ENCODE data around the gene STIM1.
A peak's percentile ranks its signal among the peaks of the same experiment; 100 is the strongest.
"Not testable (repeated sequence)": the region's sequence is repeated elsewhere in the genome, so short reads cannot be mapped to it uniquely, and the experiment has no call there.

STIM1 gene

DNA sequence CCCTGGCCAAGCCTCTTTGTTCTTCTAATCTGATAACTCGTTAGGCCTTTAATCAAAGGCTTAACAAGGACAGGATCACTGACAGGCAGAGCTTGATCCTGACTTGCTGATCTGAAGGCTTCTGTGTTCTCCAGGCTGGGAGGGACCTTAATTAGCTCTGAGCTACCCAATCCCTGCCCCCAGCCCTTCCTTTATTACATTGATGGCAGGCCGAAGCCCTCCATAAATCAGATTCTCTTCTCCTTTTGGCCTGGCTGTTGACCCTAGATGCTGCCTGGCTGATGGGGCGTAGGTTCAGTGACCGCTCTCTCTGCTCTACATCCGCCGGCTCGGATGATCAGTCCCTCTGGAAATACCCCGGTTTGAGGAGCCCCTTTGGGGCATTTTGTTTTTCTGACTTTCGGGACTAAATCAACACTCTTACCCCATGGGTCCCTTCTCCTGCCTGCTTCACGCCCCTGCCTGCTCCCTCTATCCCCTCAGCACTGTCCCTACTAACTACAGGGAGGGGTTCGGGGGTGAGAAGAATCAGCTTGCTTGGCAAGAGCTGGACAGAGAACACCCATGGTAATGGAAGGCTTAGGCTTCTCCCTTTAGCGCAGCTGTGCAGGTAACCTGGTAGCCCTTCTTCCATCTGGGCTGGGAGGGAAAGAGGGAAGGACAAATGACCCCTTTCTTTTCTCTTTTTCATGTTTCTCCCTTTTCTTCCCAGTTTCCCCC, 229.1 kb downstream of the STIM1 start:
- DNase-seq, result no peak

DNA sequence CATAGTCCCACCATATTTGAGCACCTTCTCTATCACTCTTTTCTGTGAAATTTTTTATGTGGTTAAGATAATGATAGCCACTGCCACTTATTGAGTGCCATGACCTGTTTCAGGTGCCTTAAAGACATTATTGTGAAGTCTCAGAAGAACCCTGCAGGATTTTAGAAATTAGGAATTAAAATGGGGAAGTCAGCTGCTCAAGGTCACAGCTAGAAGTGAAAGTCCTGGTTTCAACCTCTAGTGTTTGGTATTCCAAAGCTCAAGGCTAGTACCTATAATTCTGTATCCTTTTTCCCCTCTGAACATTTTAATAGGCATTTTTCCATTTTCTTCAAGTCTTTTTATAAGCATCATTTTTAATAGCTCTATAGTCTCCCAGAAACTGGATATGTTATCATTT, 230.1 kb downstream of the STIM1 start:
- peak; percentile 12 for DNase-seq

GRCh38 chr11:4086575-4087353, 231.3 kb downstream of the STIM1 start:
- no peak for DNase-seq

GRCh38 chr11:4087551-4087950, 232.1 kb downstream of the STIM1 start:
- DNase-seq, result no peak

DNA sequence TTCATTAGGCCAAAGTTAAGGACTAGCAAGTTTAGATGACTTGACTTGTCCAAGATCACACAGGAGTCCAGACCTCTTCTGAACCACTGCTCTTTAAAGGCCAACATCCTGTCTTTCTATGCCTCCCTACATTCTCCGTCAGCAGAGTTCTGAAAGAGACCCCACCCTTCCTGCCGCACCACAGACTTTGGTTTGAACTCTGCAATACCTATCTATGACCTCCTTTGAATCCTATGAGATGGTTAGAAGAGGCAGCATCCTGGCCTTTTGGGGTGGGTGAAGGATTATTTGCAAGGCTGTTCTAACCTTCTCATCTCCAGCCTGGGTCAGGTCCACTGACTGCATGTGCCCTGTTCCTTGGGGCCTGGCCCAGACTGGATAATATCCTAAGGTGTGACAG, 234.8 kb downstream of the STIM1 start:
- DNase-seq, result no peak

DNA sequence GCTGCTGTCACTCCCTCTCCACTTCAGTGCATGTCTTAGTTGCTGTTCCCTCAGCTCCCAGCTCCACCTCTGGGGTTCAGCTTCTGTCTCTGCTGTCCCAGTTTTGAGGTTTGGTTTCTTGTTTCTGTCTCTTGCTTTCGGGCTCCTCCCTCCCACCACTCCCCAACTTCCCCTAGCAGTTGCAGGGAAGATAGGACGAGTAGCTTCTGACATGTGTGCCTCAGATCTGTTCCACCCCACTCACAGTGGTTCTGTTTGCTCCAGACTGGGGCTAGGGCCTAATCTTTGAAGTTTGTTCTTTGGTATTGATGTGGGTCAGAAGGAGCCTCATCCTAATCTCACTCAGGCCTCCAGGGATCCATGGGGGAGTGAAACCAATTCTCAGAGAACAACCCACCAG, 236.6 kb downstream of the STIM1 start:
- peak; percentile 65 for DNase-seq

- no peak for DNase-seq
Observed at GRCh38 chr11:4093519-4094347, 238.3 kb downstream of the STIM1 start.

GRCh38 chr11:4094348-4095291, 239.2 kb downstream of the STIM1 start, which contains the start of gene RRM1:
RRM1 (plus strand) TSS chr11:4094799; CDS start chr11:4095013, 214 bp downstream.
- DNase-seq, result peak; percentile 97

GRCh38 chr11:4095509-4096230, 240.2 kb downstream of the STIM1 start:
- DNase-seq, result peak; percentile 17

DNA sequence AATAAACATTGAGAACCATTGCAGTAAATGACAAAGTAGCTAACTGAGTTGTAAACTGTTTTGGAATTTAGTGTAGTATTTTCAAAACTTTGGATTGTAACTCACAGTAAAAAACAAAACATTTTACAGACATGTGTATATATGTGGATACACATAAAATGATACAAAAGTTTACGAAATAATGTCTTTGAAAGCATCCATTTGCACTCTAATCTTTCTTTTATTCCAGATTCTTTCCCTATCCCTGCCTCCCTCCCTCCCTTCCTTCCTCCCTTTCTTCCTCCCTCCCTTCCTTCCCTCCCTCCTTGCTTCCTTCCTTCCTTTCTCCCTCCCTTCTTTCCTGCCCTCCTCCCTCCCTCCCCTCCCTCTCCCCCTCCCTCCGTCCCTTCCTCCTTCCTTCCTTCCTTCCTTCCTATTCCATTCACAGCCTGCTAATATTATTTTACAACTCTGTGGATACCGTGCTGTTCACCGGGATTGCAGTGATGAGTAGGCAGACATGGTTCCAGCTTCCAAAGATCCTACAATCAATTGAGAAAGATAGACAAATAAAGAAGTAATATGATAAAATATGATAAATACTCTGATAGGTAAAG, 242.7 kb downstream of the STIM1 start:
- no peak for DNase-seq

- DNase-seq, result no peak
Observed at GRCh38 chr11:4102711-4103110, 247.2 kb downstream of the STIM1 start.

- no peak for DNase-seq
Observed at GRCh38 chr11:4103269-4103668, 247.8 kb downstream of the STIM1 start.

- DNase-seq, result no peak
Observed at GRCh38 chr11:4105916-4106315, 250.5 kb downstream of the STIM1 start.

DNA sequence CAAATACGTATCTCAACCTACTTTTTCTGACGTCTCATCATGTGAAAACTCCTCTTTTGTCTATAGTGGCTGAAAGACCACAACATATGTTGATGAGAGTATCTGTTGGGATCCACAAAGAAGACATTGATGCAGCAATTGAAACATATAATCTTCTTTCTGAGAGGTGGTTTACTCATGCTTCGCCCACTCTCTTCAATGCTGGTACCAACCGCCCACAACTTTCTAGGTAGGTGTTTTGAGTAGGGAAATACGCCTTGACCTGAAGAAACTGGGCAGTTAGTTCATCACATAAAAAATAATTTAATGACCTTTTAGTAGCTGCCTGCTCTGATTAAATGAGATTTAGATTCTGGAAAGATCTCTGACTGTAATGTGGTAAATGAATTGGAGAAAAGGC, 256.4 kb downstream of the STIM1 start:
- DNase-seq, result no peak

DNA sequence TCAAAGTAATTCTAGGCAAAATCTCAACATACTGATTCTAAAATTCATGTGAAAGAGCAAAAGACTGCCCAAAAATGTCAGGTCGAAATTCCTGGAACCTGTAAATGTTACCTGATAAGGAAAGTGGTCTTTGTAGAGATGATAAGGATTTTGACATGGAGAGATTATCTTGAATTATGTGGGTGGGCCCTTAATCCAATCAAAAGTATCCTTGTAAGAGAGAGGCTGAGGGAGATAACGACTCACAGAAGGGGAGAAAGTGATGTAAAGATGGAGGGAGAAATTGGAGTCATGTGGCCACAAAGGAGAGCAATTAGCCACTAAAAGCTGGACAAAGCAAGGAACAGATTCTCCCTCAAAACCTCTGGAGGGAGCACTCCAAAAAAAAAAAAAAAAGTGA, 259.7 kb downstream of the STIM1 start:
- DNase-seq, result no peak

- DNase-seq, result peak; percentile 5
Observed at GRCh38 chr11:4118107-4118506, 262.6 kb downstream of the STIM1 start.

GRCh38 chr11:4123218-4123617, 267.8 kb downstream of the STIM1 start:
- no peak for DNase-seq

- no peak for DNase-seq
Observed at GRCh38 chr11:4125141-4125540, 269.7 kb downstream of the STIM1 start.

- DNase-seq, result no peak
Observed at GRCh38 chr11:4127357-4127756, 271.9 kb downstream of the STIM1 start.

GRCh38 chr11:4130219-4130618, 274.8 kb downstream of the STIM1 start:
- DNase-seq, result not testable (repeated sequence)

GRCh38 chr11:4134806-4135205, 279.3 kb downstream of the STIM1 start:
- no peak for DNase-seq

Data from suppressor macrophage treated with lipopolysaccharide for 4 hours (primary cell).